ENCODE data around the gene LDLRAP1.

LDLRAP1 gene

GRCh38 chr1:25544243-25544764 is 898 bp downstream of the LDLRAP1 start:
- no peak for DNase-seq

GRCh38 chr1:25544819-25545218 is 1.4 kb downstream of the LDLRAP1 start:
- no peak for DNase-seq

- DNase-seq: no peak
Measured at GRCh38 chr1:25545767-25546166, 2.4 kb downstream of the LDLRAP1 start.

GRCh38 chr1:25546193-25546592 is 2.8 kb downstream of the LDLRAP1 start:
- DNase-seq: no peak

- no peak for DNase-seq
Measured at GRCh38 chr1:25548601-25549000, 5.2 kb downstream of the LDLRAP1 start.

DNA sequence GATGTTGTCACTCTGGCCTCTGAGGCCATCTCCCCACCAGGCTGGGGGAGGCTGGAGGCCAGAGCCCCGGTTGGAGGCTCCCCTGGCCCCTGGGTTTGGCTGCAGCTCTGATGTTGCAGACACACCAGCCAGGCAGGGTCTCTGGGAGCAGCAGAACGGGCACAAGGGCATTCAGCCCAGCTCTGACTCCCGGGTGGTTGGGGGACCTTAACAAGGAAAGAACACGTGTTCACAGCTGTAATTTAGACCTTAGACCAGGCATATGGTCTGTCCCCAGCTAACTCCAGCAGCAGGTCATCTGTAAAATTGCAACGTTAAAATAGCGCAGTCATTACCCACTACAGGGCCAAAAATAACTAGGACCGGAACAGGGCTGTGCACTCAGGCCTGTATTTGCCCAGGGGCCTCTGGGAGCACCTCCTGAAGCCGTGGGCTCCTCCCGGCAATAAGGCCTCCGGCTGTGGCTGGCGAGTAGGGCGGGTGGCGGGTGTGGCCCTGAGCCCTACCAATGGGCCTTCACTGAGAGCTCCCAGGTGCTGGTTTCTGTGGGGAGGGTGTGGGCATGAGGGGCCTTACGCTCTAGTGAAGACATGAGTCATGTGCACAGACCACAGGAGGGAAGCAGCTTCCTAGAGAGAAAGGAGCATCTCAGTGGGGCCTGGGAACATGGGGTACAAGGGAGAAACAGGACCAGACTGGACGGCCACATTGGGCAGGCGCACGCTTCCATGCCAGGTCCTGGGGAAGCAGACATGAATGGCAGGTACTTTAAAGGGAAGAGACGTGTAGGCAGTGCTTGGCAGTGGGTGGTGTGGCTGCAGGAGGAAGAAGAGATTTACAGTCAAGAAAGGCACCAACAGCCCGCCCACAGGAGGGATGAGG is 6.1 kb downstream of the LDLRAP1 start:
- DNase-seq: peak; percentile 60 to 89

GRCh38 chr1:25550155-25550506 is 6.7 kb downstream of the LDLRAP1 start:
- DNase-seq: peak in 1 of 2 experiments; percentile 4

DNA sequence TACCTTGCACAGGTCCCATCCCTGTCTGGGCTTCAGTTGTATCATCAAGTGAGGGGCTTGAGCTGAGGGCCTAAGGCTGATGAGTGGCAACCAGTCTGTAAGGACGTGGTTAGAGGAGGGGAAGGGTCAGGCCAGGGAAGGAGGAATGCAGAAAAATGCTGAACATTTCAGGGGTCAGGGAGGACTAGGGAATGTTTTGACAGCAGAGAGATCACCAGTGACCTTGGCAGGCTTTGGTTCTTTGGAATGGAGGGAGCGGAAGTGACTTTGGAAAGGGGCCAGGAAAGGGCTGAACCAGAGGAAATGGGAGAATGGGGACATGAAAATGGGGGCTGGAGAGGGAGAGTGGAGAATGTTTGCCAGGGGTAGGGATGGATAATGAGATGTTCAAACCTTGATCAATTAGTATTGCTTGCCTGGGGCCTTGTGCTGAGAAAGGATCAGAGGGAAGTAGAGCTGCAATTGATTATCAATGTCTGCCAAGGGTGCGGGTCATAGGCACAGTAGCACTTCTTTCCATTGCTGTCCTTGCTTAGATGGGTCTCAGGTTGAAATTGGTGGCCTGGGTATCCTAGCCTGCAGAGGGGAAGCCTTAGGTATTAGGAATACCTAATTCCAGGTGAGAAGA is 7.4 kb downstream of the LDLRAP1 start:
- DNase-seq: no peak

DNA sequence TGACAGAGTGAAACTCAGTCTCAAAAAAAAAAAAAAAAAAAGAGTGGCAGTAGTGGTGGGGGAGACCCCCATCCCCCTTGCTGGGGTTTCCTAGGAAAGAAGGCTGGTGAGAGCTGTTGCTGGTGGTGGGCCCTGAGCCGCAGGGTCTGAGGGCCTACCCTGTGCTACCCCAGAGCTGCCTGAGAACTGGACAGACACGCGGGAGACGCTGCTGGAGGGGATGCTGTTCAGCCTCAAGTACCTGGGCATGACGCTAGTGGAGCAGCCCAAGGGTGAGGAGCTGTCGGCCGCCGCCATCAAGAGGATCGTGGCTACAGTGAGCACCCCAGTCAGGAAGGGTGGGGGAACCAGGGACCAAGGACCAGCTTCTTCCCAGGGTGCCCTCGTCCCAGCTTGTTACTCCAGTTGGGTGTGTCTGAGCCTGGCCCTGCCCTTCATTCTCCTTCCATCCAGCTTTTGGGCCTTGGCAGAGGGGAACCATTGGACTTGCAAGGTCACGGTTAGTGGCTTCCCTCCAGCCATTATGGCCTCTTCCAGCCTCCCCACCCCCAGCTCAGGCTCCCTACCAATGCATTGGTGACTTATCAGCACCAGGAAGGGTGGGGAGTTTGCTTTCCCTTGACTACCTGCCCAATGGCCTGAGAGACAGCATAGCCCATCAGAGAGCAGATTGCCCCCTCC is 10.5 kb downstream of the LDLRAP1 start:
- DNase-seq: no peak

DNA sequence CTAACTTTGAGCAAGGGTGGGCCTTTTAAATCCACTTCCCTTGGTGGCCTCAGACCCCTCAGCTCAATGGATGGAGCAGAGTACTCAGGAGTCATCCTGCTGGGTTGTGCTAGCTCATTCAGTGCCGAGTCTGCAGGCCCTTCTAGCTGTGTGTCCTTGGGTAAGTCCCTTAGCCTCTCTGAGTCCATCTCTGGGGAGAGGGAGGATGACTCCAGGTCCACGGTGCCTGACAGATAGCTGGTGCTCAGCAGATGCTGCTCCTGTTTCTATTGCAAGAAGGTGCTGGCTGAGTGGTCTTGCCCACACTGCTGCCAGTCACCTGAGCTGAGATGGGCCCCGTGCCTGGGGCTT is 11.0 kb downstream of the LDLRAP1 start:
- DNase-seq: no peak

DNA sequence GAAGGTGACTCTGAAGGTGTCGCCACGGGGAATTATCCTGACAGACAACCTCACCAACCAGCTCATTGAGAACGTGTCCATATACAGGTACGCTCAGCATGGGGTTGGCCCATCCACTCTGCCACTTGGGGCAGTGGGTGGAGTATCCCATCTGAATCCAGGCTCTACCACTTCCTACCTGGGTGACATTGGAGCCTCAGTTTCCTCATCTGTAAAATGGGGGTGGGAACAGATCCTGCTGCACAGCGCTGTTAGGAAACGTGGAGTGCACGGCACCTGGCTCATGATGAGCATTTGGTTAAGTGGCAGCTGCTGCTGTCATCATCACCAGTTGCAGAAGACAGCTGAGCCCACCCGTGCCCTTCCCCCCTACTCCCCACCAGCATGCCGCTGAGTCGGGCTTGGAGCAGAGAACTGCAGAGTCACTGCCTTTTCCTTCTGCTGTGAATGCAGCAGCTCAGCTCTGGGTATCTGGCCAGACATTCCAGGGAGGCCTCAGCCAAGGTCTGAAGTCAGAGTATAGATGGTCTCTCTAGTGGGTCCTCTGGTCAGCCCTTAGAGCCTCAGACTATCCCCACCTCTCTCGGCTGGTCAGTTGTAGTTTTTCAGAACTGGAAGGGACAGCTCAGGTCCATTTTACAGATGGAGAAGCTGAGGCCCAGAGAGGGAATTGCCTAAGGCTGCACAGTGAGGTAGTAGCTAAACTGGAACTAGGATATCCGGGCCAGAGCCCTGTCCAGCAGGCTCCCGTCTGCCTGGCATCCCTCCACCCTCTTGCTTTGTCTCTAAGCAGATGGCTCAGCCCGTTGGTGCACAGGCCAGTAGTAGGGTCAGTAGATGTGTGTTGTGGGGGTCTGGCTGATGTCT is 11.7 kb downstream of the LDLRAP1 start:
- DNase-seq: no peak

DNA sequence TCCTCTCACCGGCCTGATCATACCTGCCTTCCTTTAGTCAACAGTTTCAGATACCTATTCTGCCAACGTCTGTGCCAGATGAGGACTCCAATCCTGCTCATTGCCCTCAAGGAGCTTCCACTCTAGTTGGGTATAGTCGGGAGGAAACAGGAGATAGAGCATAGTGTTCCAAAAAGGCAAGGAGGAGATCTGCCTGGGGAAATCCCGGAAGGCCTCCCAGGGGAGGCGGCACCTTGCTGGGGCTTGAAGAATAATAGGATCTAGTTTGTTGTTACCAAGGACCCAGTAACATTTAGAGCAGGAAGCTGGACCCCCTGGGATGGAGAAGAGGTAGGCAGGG is 12.3 kb downstream of the LDLRAP1 start:
- DNase-seq: no peak

DNA sequence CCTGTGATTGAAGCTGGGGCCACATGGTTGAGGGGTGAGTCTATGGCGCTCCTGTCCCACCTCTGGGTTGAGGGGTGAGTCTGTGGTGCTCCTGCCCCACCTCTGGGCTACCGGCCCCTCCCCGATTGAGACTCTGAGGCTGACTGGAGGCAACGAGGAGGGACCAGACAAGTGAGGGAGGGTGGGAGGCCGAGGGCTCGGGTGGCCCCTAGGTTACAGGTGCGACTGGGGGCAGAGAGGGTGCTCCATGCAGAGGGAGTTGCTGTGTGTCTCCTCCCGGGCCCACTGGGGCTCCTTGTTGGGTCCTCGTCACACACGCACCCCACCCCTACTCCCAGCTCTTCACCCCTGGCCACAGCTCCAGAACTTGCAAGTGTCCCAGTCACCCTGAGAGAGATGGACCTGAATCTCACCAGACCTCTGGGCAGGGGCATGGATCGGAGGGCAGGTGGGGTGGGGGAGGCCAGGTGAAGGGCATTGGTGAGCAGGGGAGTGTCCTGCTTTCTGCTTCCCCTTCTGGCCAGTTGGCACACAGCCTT is 12.8 kb downstream of the LDLRAP1 start:
- no peak for DNase-seq

GRCh38 chr1:25556791-25557476 is 13.5 kb downstream of the LDLRAP1 start:
- DNase-seq: peak; percentile 66 to 67

GRCh38 chr1:25557543-25557942 is 14.1 kb downstream of the LDLRAP1 start:
- DNase-seq: no peak

DNA sequence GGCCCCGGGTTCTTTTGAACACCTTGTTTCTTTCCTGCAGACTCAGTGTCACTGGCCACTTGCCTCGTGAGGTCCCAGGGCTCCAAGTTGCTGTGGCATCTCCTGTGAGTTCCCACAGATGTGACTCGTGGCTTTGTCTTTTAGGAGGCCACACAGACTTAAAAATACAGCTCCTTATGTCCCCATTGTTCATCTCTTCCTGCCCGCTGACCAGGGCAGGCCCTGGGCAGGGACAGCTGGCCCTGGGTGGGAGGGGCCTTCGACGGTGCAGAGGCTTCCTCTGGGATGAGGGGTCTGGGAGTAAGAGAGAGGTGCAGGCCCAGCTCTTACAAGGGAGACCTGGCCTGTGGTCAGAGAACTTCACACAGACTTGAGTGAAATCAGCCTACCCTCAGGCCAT is 15.6 kb downstream of the LDLRAP1 start:
- no peak for DNase-seq

GRCh38 chr1:25560001-25560400 is 16.6 kb downstream of the LDLRAP1 start:
- no peak for DNase-seq

DNA sequence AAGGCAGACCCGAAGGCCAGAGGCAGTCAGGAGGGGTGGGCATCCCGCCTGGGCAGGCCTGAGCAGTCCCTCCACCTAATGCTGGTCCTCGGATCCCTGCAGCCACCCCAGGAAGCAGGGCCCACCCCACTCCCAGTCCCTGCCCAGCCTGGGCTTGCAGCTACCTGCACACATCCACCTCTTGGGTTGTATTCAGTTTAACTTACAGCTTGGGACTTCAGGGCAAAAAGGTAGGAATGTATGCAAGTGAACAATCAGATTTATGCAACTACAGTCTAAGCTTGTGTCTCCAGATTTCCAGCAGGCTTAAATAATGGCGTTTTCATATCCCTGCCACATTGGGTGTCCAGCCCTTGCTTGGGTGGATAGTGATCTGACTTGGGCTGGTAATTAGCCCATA is 17.4 kb downstream of the LDLRAP1 start:
- no peak for DNase-seq

- DNase-seq: peak; percentile 8 to 9
Measured at GRCh38 chr1:25561421-25562100, 18.2 kb downstream of the LDLRAP1 start.

GRCh38 chr1:25562101-25562927 is 18.9 kb downstream of the LDLRAP1 start:
- DNase-seq: peak; percentile 37 to 48

- no peak for DNase-seq
Measured at GRCh38 chr1:25562928-25563283, 19.5 kb downstream of the LDLRAP1 start.
